Measurements from ENCODE around the gene NFATC4. TPM values are rescaled to one million over a fixed set of nuclear protein-coding genes. Genes with fewer than 3 reads are reported as not detected.

NFATC4 gene
- polyA plus RNA-seq, 1 donor from 2014 or later, result 0.22 TPM

DNA sequence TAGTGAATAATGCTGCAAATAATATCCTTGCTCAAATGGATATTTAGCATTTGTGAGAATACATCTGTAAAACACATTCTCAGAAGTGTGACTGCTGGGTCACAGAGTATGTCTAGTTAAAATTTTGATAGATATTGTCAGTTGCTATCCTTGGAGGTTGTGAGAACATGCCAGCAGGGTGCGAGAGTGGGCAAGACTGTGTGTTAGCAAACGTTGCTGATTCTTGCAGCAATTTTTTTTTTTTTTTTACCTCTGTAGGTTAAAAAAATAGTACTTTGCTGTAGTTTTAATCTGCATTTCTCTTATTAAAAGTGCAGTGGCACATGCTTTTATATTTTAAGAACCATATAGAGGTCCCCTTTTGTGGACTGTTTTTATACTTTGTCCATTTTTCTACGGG lies 26.3 kb downstream of the NFATC4 start:
- H3K79me2 ChIP-seq (replicated peaks; ENCODE audit: insufficient read depth, low read length), result no peaks in the 10 kb centered on the region
- H3K4me3 ChIP-seq (ENCODE audit: low read length), result no peak overlapping the region
- H3K9ac ChIP-seq (ENCODE audit: low read length), result no peak overlapping the region
- H3F3A ChIP-seq (ENCODE audit: insufficient read depth, low read length, poor library complexity, severe bottlenecking), result no peaks in the 10 kb centered on the region
- H3K9me2 ChIP-seq (ENCODE audit: insufficient read depth, low read length), result no peaks in the 10 kb centered on the region
- no peak overlapping the region for H2AFZ ChIP-seq (ENCODE audit: low read depth, low read length)
- H3K9me3 ChIP-seq (ENCODE audit: low read length), result no peaks in the 10 kb centered on the region
- H3K36me3 ChIP-seq (ENCODE audit: insufficient read depth, low read length), result no peaks in the 10 kb centered on the region
- no peaks in the 10 kb centered on the region for H4K20me1 ChIP-seq (ENCODE audit: insufficient read depth)
- no peak for TF ChIP-seq SMC3 (conservative IDR thresholded peaks at IDR 0.05; ENCODE audit: poor library complexity)
- no peak for TF ChIP-seq EP300 (conservative IDR thresholded peaks at IDR 0.05; ENCODE audit: poor library complexity, severe bottlenecking)
- TF ChIP-seq, protein P1, sequence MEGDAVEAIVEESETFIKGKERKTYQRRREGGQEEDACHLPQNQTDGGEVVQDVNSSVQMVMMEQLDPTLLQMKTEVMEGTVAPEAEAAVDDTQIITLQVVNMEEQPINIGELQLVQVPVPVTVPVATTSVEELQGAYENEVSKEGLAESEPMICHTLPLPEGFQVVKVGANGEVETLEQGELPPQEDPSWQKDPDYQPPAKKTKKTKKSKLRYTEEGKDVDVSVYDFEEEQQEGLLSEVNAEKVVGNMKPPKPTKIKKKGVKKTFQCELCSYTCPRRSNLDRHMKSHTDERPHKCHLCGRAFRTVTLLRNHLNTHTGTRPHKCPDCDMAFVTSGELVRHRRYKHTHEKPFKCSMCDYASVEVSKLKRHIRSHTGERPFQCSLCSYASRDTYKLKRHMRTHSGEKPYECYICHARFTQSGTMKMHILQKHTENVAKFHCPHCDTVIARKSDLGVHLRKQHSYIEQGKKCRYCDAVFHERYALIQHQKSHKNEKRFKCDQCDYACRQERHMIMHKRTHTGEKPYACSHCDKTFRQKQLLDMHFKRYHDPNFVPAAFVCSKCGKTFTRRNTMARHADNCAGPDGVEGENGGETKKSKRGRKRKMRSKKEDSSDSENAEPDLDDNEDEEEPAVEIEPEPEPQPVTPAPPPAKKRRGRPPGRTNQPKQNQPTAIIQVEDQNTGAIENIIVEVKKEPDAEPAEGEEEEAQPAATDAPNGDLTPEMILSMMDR (IDR thresholded peaks at IDR 0.05; ENCODE audit: poor library complexity, severe bottlenecking), result no peak
- no peak for TF ChIP-seq POLR2AphosphoS5 (IDR thresholded peaks at IDR 0.05)
- no peak for TF ChIP-seq MXI1 (conservative IDR thresholded peaks at IDR 0.05; ENCODE audit: poor library complexity, severe bottlenecking)
- TF ChIP-seq, protein P2, sequence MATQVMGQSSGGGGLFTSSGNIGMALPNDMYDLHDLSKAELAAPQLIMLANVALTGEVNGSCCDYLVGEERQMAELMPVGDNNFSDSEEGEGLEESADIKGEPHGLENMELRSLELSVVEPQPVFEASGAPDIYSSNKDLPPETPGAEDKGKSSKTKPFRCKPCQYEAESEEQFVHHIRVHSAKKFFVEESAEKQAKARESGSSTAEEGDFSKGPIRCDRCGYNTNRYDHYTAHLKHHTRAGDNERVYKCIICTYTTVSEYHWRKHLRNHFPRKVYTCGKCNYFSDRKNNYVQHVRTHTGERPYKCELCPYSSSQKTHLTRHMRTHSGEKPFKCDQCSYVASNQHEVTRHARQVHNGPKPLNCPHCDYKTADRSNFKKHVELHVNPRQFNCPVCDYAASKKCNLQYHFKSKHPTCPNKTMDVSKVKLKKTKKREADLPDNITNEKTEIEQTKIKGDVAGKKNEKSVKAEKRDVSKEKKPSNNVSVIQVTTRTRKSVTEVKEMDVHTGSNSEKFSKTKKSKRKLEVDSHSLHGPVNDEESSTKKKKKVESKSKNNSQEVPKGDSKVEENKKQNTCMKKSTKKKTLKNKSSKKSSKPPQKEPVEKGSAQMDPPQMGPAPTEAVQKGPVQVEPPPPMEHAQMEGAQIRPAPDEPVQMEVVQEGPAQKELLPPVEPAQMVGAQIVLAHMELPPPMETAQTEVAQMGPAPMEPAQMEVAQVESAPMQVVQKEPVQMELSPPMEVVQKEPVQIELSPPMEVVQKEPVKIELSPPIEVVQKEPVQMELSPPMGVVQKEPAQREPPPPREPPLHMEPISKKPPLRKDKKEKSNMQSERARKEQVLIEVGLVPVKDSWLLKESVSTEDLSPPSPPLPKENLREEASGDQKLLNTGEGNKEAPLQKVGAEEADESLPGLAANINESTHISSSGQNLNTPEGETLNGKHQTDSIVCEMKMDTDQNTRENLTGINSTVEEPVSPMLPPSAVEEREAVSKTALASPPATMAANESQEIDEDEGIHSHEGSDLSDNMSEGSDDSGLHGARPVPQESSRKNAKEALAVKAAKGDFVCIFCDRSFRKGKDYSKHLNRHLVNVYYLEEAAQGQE (IDR thresholded peaks at IDR 0.05; ENCODE audit: borderline replicate concordance), result no peak
- TF ChIP-seq TAF1 (IDR thresholded peaks at IDR 0.05; ENCODE audit: low read depth), result no peak
- no peak for TF ChIP-seq RAD21 (conservative IDR thresholded peaks at IDR 0.05)
- TF ChIP-seq EZH2 (IDR thresholded peaks at IDR 0.05; ENCODE audit: borderline replicate concordance, insufficient read depth, low read length, poor library complexity, severe bottlenecking), result no peak
- no peak overlapping the region for H3K4me2 ChIP-seq (ENCODE audit: low read length)
- no peak overlapping the region for H3K27ac ChIP-seq (ENCODE audit: low read length)
- H3K27me3 ChIP-seq (ENCODE audit: insufficient read depth, low read depth, low read length), result no peaks in the 10 kb centered on the region

DNA sequence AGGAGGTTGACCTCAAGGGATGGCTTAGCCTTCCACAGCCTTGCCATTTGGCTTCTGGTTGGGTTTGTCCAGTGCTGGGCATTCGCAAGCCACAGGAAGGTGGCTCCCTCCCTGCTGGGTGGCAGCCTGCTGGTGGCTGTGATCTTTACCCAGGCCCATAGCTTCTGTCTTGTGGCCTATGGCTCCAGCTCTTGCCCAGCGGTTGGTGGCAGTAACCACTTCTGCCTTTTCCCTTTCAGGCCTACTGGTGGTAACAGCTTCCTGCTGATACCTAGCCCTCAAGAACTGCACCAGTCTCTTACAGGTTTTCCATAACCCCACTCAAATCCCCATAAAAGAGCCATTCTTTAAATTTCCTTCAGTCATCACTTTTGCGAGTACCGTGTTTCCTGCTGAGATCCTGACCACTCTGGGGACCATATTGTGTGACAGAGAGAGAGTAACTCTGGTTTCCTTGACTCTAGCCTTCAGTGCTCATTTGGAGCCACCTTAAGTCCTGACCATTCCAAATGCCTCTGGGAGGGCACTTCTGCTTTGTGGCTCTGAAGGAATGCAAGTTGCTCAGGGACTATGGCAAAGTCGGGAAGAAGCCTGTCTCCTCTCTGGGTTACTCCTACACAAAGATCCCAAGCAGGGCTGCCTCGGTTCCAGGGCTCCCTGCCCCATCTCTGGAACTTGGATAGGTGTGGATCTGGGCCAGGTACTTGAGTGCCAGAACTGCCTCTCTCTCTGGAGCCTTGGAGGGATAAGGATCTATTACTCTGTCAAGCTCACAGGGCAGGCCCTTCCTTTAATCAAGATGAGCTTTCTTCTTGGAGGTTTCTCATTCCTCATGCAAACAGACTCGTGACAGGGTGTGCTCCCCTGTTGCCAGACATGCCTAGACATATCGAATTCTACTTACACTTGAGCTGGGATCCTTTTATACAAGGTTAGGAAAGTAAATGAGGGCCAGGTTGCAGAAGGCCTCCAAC lies 27.9 kb downstream of the NFATC4 start:
- Histone ChIP-seq H3K9ac (ENCODE audit: low read length) (no peak overlapping the region), H3K4me3 (ENCODE audit: low read length) (no peak overlapping the region), H3K9me2 (ENCODE audit: insufficient read depth, low read length) (no peaks in the 10 kb centered on the region), H3K4me2 (ENCODE audit: low read length) (no peak overlapping the region), H4K20me1 (ENCODE audit: insufficient read depth) (no peaks in the 10 kb centered on the region), H3K9me3 (ENCODE audit: low read length) (no peaks in the 10 kb centered on the region), H3K79me2 (replicated peaks; ENCODE audit: insufficient read depth, low read length) (peaks cover 11% of the 10 kb centered on the region), H3K36me3 (ENCODE audit: insufficient read depth, low read length) (no peaks in the 10 kb centered on the region), H3K27ac (ENCODE audit: low read length) (no peak overlapping the region), H3F3A (ENCODE audit: insufficient read depth, low read length, poor library complexity, severe bottlenecking) (no peaks in the 10 kb centered on the region), H3K27me3 (ENCODE audit: insufficient read depth, low read depth, low read length) (peaks cover 3% of the 10 kb centered on the region), H2AFZ (ENCODE audit: low read depth, low read length) (no peak overlapping the region)
- no peak for TF ChIP-seq TAF1 (IDR thresholded peaks at IDR 0.05; ENCODE audit: low read depth)
- TF ChIP-seq, protein P1 (IDR thresholded peaks at IDR 0.05; ENCODE audit: poor library complexity, severe bottlenecking), result no peak
- TF ChIP-seq EZH2 (IDR thresholded peaks at IDR 0.05; ENCODE audit: borderline replicate concordance, insufficient read depth, low read length, poor library complexity, severe bottlenecking), result no peak
- no peak for TF ChIP-seq POLR2AphosphoS5 (IDR thresholded peaks at IDR 0.05)
- TF ChIP-seq, protein P2 (IDR thresholded peaks at IDR 0.05; ENCODE audit: borderline replicate concordance), result no peak
- TF ChIP-seq RAD21 (conservative IDR thresholded peaks at IDR 0.05), result no peak
- no peak for TF ChIP-seq MXI1 (conservative IDR thresholded peaks at IDR 0.05; ENCODE audit: poor library complexity, severe bottlenecking)
- TF ChIP-seq SMC3 (conservative IDR thresholded peaks at IDR 0.05; ENCODE audit: poor library complexity), result no peak
- no peak for TF ChIP-seq EP300 (conservative IDR thresholded peaks at IDR 0.05; ENCODE audit: poor library complexity, severe bottlenecking)

All from neural cell (in vitro differentiated cells).